HG03060 (cell line): ENCODE data around the gene PTPRG.
A peak's percentile ranks its signal among the peaks of the same experiment; 100 is the strongest.

Experiments
- ATAC-seq: cut with Tn5 transposase; IDR thresholded peaks from one replicate; pipeline ENCODE4 v1.9.1; 2021; ENCODE audit warnings: low read depth, moderate number of reproducible peaks; ENCODE audit not compliant: unreplicated experiment

PTPRG gene

GRCh38 chr3:62214850-62215249 is 653.5 kb downstream of the PTPRG start:
- no peak for ATAC-seq

GRCh38 chr3:62220616-62221015 is 659.2 kb downstream of the PTPRG start:
- no peak for ATAC-seq

DNA sequence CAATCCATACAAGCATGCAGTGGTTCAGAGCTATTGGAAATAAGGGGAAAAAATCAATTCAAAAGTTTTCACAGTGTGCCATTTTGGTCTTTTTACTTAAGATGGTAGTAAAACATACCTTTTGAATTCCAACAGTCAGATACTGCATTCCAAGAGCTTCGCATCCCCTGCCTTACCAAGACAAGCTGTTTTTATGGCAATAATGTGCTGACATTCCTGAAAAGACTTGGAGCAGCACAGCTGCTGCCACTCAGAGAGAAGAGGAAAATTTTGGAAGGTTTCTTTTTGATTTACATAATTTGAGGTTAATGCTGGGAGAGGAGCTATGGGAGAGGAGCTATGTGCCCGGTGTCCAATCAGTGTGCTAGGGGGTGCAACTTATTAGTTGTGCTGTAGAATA is 663.7 kb downstream of the PTPRG start:
- no peak for ATAC-seq

- peak; percentile 67 for ATAC-seq
Observed at GRCh38 chr3:62226601-62227339, 665.4 kb downstream of the PTPRG start.

DNA sequence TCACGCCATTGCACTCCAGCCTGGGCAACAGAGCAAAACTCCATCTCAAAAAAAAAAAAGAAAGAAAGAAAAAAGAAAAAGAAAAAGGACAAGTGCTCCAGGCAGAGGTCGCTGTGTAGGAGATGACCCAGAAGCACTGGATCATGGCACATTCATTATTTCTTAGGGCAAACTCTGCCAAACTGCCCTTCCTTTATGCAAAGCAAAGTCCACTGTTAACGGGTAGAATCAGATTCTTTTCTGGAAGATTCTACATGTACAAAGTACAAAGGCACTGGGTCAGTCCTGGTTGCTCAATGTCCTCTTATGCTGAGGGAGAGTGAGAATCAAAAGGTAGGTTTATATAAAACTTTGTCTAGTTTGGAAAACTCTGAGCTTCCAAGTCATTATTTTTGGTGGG is 667.1 kb downstream of the PTPRG start:
- no peak for ATAC-seq

DNA sequence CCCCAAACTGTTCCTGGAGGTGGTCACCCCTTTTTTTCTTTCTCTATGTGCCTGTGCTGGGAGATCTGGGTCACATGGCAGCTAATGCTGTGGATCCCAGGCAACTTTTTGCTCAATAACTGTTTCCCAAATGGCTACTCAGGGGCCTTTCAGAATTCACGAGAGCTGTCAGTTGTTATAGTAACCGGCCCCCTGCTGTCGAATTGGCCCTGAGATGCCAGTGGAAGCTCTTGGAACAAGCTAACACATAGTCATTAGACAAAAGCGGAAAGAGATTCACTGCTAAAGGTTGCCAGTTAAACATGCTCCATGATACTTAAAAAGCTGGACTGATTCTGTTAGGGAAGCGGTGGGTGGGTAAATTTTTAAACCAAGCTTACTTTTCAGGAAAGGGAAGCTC is 667.8 kb downstream of the PTPRG start:
- ATAC-seq, result no peak

- no peak for ATAC-seq
Observed at GRCh38 chr3:62229908-62230307, 668.5 kb downstream of the PTPRG start.

- no peak for ATAC-seq
Observed at GRCh38 chr3:62233065-62233464, 671.7 kb downstream of the PTPRG start.

GRCh38 chr3:62236016-62236415 is 674.6 kb downstream of the PTPRG start:
- no peak for ATAC-seq

DNA sequence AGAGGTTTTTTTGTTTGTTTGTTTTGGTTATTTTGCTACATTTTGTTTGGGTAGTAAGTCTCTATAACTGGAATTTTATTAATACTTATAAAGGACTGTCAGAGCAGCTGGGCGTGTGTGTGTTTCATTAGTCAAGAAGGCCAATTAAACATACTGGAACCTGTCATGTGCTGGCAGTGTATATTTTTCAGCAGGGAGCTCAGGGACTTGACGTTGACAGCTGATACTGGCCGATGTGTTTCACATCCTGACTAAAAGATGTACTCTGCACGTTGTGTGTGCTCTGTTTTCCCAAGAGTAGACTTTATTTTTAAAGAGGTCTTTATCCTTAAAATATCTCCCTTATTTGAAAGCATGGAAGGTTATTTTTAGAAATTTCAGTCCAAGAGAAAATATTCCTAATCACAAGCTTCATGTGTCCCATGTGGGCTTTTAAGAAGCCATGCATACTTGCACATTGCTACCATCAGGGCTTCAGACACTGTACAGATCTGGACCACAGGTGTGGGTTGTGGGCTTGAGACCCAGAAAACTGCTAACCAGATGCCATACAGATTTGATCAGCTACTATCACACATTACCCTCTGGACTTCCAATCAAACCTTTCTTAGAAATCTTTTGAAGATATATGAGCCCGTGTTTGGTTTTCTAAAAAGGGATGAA is 676.0 kb downstream of the PTPRG start:
- ATAC-seq, result no peak

DNA sequence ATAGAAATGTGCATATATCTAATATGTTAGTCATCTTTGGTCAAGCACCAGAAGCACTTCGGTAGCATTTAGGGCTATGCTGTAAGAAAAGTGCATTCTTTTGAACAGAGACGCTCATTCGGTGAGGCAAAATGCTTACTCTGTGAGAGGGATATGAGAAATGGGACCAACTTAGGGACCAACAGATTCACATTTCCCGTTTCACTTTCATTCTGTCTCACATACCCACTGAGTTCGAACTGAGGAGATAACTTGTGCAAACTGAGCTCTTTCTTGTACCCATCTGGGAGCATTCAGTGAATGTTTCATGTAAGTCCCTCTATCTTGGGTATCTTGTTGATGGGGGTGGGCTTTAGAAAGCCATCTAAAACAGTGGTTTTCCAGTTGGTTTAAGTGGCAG is 676.6 kb downstream of the PTPRG start:
- peak; percentile 95 for ATAC-seq

GRCh38 chr3:62238431-62238830 is 677.1 kb downstream of the PTPRG start:
- ATAC-seq, result peak; percentile 69

DNA sequence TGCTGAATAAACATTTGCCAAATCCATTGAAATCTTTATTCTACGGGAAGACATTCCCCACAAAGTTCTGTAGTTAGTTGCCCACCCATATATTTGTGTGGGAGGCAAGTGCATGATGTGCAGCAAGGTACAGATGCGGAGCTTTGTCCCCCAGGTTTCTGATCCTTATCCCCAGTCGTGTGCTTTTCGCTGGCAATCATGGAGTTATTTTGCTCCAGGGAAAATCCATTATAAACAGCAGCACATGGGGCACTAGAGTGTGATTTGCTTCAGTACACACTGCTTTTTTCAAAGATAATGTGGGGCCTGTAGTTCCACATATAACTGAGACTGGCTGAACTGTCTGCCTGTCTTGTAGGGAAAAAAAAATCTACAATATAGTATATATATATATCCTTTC is 679.9 kb downstream of the PTPRG start:
- ATAC-seq, result no peak

DNA sequence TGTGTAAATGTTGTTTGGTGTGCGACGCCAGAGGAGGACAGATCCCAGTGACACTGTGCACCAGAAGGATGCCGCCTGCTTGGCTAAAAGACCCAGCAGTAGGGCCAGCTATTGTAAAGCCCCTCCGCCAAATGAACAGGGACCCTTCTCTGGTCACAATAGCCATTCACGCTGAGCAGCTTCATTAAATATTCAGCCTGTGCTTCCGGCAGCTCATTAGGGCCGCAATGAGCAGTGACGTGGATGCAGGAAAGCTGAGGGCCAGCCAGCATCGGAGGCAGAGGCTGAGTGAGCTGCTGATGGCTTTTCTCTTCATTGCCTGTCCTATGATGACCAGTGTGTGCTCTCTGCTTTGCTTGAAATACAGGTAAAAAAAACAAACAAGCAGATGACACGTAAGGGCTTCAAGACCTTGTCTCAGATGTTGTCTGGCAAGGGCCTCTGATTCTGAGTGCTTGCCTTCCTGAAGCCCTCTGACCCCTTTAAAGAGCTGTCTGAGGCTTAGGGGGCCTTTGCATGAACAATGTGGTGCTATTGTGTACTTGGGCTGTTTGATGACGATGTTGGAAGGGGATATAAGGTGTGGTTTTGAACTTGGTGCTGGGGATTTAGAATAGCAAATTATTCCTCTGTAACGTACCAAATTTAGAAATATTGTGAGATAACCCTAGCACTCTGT is 681.6 kb downstream of the PTPRG start:
- no peak for ATAC-seq

DNA sequence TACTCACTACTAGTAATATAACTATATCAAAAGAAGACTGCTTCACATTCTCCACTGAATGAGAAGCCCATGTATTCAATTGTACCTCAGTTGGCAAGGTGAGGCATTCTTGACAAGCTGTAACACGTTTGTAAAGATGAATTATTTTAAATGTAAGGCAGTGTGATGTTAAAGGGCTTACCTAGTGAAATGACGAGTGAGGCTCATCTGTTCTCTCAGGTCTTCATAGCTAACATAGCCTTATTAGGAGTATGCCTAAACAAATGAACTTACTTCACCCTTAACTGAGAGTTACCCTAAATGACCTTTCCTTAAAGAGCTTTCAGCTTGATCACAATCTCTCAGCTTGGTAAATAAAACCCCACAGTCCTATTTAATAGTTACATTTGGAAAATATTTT is 684.7 kb downstream of the PTPRG start:
- ATAC-seq, result no peak

DNA sequence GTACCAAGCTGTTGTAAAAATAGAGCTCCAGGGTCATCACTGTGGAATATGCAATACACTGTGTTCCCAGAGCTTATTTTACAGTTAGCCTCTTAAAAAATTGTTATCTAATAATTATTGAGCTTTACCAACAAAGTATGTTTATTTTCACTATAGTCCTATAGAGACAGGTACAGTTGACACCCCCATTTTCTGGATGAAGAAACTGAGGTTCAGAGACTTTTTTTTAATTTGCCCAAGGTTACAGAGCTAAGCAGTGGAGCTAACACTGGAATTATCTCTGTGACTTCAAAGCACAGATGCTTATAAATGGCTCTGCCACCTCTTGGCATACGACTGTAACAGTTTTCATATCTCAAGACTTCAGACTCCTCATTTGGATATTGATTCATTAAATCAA is 685.6 kb downstream of the PTPRG start:
- no peak for ATAC-seq

DNA sequence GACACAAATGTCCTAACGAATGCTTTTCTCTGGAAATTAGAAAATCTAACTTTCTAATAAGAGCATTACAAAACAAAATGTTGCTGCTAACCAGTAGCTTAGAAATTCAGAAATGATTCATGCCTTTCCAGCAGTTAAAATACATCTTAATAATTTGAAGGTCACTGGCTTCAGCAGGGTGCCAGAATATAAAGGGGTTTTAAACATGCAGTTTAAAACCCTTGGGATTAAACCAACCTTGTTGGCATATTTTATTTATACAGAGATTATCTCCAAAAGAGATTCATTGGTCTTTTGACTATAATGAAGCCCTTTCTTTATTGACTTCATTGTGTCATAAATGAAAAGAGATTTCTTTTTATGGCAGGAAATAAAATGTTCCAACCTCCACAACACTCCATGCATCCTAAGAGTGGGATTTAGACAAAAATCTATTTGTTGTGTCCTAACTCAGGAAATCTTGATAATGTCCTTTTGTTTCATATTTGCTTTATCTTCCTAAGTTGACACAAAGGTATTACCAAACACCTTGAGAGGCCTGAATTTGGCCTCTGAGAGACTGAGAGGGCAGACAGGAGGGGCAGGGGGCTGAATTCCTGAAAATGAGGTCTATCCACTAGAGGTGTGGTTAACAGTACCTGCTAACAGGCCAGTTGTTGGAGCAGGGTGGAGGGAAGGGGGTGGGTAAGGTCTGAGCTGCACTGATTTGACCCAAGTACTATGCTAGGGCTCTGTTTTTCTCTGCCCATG is 687.5 kb downstream of the PTPRG start:
- ATAC-seq, result no peak

GRCh38 chr3:62249484-62249776 is 688.1 kb downstream of the PTPRG start:
- no peak for ATAC-seq

DNA sequence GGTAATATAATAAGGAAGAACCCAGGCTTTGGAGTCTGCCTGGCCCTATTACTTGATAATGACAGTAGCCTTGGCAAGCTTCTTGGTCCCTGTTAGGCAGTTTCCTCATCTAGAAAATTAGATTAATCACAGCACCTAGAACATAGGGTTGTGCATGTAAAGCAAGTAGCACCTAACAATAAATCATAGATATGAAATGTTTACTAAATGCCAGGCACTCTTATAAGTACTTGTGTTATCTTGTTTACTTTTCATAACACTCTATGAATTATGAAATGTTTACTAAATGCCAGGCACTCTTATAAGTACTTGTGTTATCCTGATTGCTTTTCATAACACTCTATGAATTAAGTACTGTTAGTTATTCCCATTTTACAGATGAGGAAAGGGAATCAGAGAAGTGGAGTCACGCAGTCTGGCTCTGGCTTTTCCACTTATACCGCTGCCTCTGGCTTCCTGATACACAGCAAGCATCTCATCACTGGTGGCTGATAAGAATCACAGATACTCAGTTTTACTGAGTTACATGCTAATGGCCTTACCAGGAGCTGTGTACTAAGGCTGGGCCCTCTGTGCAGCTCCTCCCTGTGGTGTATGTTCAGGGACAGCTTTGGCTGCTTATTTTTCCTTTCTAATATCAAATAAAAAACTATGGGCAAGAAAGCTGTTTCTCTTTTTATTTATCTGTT is 688.6 kb downstream of the PTPRG start:
- no peak for ATAC-seq

GRCh38 chr3:62252438-62253157 is 691.2 kb downstream of the PTPRG start:
- no peak for ATAC-seq
